Hepatocyte (in vitro differentiated cells): ENCODE measurements around the gene GRK5. TPM values are rescaled to one million over a fixed set of nuclear protein-coding genes. Genes with fewer than 3 reads are reported as not detected.

Experiments
- DNase-seq: peaks from one replicate; pipeline ENCODE4 v3.0.0-alpha.2; 2016; ENCODE audit warnings: low spot score
- H2AFZ ChIP-seq: fragments of 200-600 bp; sonication (generic); 2 replicates; pipeline ENCODE4 v1.6.0; 2016; ENCODE audit warnings: antibody characterized with exemption, mild to moderate bottlenecking
- H3K27ac ChIP-seq: fragments of 200-600 bp; sonication (generic); 2 replicates; pipeline ENCODE4 v1.5.1; 2016; ENCODE audit warnings: mild to moderate bottlenecking
- H3K27me3 ChIP-seq: fragments of 200-600 bp; sonication (generic); 2 replicates; pipeline ENCODE4 v1.6.1; 2016
- H3K36me3 ChIP-seq: fragments of 200-600 bp; sonication (generic); replicated peaks from 2 replicates; pipeline ENCODE4 v1.5.1; 2016; ENCODE audit warnings: low read depth; ENCODE audit not compliant: insufficient read depth
- H3K4me1 ChIP-seq: fragments of 200-600 bp; sonication (generic); 2 replicates; pipeline ENCODE4 v1.5.1; 2016; ENCODE audit warnings: mild to moderate bottlenecking, moderate library complexity; ENCODE audit not compliant: insufficient read depth
- H3K4me2 ChIP-seq: fragments of 200-600 bp; sonication (generic); 2 replicates; pipeline ENCODE4 v1.6.0; 2016
- H3K4me3 ChIP-seq: fragments of 200-600 bp; sonication (generic); 2 replicates; pipeline ENCODE4 v1.5.1; 2016; ENCODE audit warnings: mild to moderate bottlenecking
- H3K79me2 ChIP-seq: fragments of 200-600 bp; sonication (generic); 2 replicates; pipeline ENCODE4 v1.6.0; 2017; ENCODE audit warnings: mild to moderate bottlenecking
- H3K9me2 ChIP-seq: fragments of 200-600 bp; sonication (generic); replicated peaks from 2 replicates; pipeline ENCODE4 v1.6.0; 2017; ENCODE audit warnings: mild to moderate bottlenecking; ENCODE audit not compliant: insufficient read depth
- H3K9me3 ChIP-seq: fragments of 200-600 bp; sonication (generic); 2 replicates; pipeline ENCODE4 v1.5.1; 2016; ENCODE audit warnings: low read depth, mild to moderate bottlenecking
- H4K20me1 ChIP-seq: fragments of 200-600 bp; sonication (generic); 2 replicates; pipeline ENCODE4 v1.6.0; 2016; ENCODE audit warnings: mild to moderate bottlenecking; ENCODE audit not compliant: insufficient read depth, poor library complexity, severe bottlenecking
- EZH2 ChIP-seq: fragments of 200-600 bp; sonication (generic); IDR thresholded peaks from 2 replicates; pipeline ENCODE4 v1.6.1; 2016; ENCODE audit warnings: antibody characterized with exemption, mild to moderate bottlenecking, borderline replicate concordance
- EZH2phosphoT487 ChIP-seq: fragments of 200-600 bp; sonication (generic); IDR thresholded peaks from one replicate; pipeline ENCODE4 v1.6.1; 2018; ENCODE audit warnings: antibody characterized with exemption, mild to moderate bottlenecking, low read depth, moderate library complexity; ENCODE audit not compliant: unreplicated experiment, severe bottlenecking
- WGBS: methylation state at CpG from one replicate; pipeline ENCODE4 v1.1.6; 2016; ENCODE audit warnings: low lambda C conversion rate; ENCODE audit errors: missing lambda C conversion rate; 5-methylcytosine and 5-hydroxymethylcytosine counted together
- polyA plus RNA-seq: library from polyadenylated mRNA; unstranded; fragments of >200 nt; fragmentation: Nextera tagmentation; extraction: Ambion mirVana; gene quantifications from 2 replicates; pipeline ENCODE4 v1.2.1, GENCODE V29; 2016
- total RNA-seq: library from RNA; depleted of rRNA; stranded (reverse); fragments of >200 nt; gene quantifications from 2 replicates; pipeline ENCODE4 v1.2.3, GENCODE V29; 2014
- TF ChIP-seq, protein P1 (sequence below): fragments of 200-600 bp; sonication (generic); IDR thresholded peaks from 2 replicates; pipeline ENCODE4 v1.5.1; 2016; ENCODE audit warnings: antibody characterized with exemption, mild to moderate bottlenecking; ENCODE audit not compliant: poor library complexity

Gene GRK5
- total and polyA plus RNA-seq, 2 experiments from 2014 or later: 7.6 to 19.9 TPM

DNA sequence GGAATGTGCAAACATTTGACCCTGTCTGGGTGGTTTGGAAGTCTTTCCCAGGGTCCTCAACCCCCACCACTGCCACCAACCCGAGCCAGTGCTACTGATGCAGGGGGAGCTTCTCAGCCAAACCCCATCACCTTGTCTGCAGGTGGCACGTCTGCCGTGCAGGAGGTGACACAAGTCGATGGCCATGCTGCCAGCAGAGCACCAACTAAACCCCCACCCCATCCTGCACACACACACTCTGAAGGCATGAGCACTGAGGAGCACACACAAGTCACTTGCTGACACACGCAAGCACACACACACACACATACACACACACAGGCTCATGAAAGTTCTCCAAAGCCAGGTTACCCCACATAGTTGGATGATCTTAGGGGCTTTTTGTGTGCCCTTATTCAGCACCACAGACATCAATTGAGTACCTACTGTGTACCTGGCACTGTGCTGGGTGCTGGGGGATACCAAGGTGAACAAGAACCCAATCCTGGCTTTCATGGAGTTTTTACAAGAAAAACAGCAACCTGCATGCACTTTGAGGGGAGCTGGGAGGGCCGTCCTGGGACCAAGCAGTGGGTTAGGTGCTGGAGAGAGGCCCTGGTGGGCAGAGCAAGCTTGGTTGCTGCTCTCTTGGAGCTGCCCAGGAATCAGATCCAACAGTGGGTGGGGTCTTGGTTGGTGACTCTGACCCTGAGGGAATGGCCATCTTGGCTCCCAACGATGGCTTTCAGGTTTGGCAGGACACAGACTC is 216.3 kb downstream of the GRK5 start:
- DNase-seq: no peak
- Histone ChIP-seq H3K36me3 (no peaks in the 10 kb centered on the region), H4K20me1 (no peaks in the 10 kb centered on the region), H2AFZ (no peak overlapping the region), H3K4me2 (no peak overlapping the region), H3K9me3 (no peaks in the 10 kb centered on the region), H3K4me1 (no peaks in the 10 kb centered on the region), H3K27me3 (no peaks in the 10 kb centered on the region), H3K79me2 (no peaks in the 10 kb centered on the region), H3K4me3 (no peak overlapping the region), H3K9me2 (no peaks in the 10 kb centered on the region), H3K27ac (no peak overlapping the region)
- no peak for TF ChIP-seq EZH2
- WGBS: 87% methylated on average over 7 of the region's 7 CpGs

DNA sequence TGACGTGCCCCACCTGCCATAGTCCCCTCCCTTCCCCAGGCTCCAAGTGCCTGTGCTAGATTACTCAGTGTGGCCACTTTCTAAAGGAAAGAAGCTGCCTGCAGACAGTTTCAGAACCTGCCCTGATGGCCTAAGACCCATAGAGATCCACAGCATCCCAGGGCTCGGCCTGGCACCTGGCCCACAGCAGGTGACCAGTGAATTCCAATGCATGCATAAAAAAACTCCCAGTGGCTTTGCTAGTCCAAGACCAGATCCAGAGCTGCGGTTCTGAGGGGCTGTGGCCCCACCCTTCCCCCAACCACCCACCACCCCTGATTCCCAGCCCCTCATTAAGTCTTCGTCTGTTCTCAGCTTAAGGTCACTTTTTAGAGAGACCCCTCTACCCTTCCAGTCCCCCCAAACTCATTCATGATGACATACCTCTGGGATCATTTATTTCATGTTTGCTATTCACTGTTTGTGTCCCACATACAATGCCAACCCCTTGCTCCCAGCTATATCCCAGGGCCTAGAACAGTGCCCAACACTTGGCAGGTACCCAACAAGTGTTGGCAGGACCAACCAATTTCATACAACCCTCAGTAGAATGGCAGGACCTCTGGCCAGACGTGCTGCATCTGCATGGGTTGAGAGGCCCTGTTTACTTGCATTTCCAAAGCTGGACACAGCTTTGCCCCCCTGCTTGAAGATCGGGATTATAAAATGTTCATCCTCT is 217.0 kb downstream of the GRK5 start:
- DNase-seq: no peak
- H4K20me1 ChIP-seq: no peaks in the 10 kb centered on the region
- H3K27ac ChIP-seq: no peak overlapping the region
- no peaks in the 10 kb centered on the region for H3K4me1 ChIP-seq
- no peak for TF ChIP-seq EZH2phosphoT487
- TF ChIP-seq EZH2: no peak
- TF ChIP-seq, protein P1, sequence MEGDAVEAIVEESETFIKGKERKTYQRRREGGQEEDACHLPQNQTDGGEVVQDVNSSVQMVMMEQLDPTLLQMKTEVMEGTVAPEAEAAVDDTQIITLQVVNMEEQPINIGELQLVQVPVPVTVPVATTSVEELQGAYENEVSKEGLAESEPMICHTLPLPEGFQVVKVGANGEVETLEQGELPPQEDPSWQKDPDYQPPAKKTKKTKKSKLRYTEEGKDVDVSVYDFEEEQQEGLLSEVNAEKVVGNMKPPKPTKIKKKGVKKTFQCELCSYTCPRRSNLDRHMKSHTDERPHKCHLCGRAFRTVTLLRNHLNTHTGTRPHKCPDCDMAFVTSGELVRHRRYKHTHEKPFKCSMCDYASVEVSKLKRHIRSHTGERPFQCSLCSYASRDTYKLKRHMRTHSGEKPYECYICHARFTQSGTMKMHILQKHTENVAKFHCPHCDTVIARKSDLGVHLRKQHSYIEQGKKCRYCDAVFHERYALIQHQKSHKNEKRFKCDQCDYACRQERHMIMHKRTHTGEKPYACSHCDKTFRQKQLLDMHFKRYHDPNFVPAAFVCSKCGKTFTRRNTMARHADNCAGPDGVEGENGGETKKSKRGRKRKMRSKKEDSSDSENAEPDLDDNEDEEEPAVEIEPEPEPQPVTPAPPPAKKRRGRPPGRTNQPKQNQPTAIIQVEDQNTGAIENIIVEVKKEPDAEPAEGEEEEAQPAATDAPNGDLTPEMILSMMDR: no peak
- H3K9me2 ChIP-seq: no peaks in the 10 kb centered on the region
- H3K27me3 ChIP-seq: no peaks in the 10 kb centered on the region
- no peaks in the 10 kb centered on the region for H3K9me3 ChIP-seq
- 93% methylated on average over 6 of the region's 6 CpGs for WGBS
- H3K36me3 ChIP-seq: no peaks in the 10 kb centered on the region
- no peak overlapping the region for H3K4me2 ChIP-seq
- no peak overlapping the region for H2AFZ ChIP-seq
- H3K4me3 ChIP-seq: no peak overlapping the region
- no peaks in the 10 kb centered on the region for H3K79me2 ChIP-seq

DNA sequence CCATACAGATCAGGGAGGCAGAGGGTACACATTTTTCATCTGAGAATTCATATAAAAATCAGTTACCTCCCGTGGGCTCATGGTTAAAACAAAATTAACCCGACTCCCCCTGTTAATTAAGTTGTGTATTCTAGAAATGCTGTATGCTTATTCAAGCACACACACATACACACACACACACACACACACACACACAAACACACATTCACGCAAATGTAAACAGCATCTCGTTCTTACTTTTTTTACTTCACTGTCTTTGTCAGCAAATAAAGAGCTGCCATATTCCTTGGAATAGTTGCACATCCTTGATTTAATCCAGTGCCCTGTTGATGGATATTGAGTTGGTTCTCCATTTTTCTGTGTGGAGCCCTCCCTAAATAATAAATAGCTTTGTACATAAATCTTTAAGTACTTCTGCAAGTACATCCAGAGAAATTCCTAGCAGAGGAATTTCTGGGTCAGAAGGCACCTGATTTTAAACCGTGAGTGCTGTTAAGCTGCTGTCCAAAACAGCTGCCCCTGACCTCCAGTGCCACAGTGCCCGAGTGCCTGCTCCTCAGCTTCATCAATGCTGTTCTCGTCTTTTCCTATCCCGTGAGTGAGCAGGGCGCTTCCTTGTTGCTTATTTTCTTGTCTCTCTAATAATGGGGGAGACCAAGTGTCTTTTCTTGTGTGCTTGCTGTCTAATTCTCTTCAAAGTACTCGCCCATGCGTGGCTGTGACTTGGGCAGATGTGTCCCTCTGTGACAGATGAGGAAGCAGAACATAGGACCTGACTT is 217.9 kb downstream of the GRK5 start:
- WGBS: 80% methylated on average over 11 of the region's 11 CpGs
- no peaks in the 10 kb centered on the region for H4K20me1 ChIP-seq
- H3K36me3 ChIP-seq: no peaks in the 10 kb centered on the region
- TF ChIP-seq EZH2phosphoT487: no peak
- TF ChIP-seq, protein P1: no peak
- no peak for TF ChIP-seq EZH2
- DNase-seq: no peak
- H3K27ac ChIP-seq: no peak overlapping the region
- no peaks in the 10 kb centered on the region for H3K9me2 ChIP-seq
- H3K27me3 ChIP-seq: no peaks in the 10 kb centered on the region
- no peak overlapping the region for H3K4me3 ChIP-seq
- no peaks in the 10 kb centered on the region for H3K9me3 ChIP-seq
- H3K4me2 ChIP-seq: no peak overlapping the region
- H2AFZ ChIP-seq: no peak overlapping the region
- H3K79me2 ChIP-seq: no peaks in the 10 kb centered on the region
- H3K4me1 ChIP-seq: no peaks in the 10 kb centered on the region

DNA sequence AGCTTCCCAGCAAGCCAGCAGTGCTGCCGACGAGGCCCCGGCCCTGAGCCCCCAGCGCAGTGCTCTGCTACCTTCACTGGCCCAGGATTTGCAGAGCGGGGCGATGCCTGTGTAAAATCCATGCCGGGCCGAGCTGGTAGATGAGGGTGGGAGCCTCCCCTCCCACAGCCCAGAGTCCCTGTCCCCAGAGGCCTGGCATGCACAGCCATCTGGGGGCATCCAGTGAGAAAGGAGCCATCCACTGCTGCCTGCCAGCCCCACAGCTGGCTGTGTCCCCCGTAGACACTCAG is 218.5 kb downstream of the GRK5 start:
- 92% methylated on average over 9 of the region's 9 CpGs for WGBS
- H3K36me3 ChIP-seq: no peaks in the 10 kb centered on the region

More for the DNA sequence above, 218.5 kb downstream of the GRK5 start:
- Histone ChIP-seq H3K9me3 (no peaks in the 10 kb centered on the region), H3K79me2 (no peaks in the 10 kb centered on the region), H3K4me1 (no peaks in the 10 kb centered on the region), H3K4me2 (no peak overlapping the region), H4K20me1 (no peaks in the 10 kb centered on the region), H2AFZ (no peak overlapping the region), H3K4me3 (no peak overlapping the region), H3K9me2 (no peaks in the 10 kb centered on the region), H3K27ac (no peak overlapping the region), H3K27me3 (no peaks in the 10 kb centered on the region)
- DNase-seq: no peak
- TF ChIP-seq EZH2 (no peak), EZH2phosphoT487 (no peak)
- TF ChIP-seq, protein P1: no peak
